Measurements from ENCODE around the gene WFDC2.

WFDC2 gene

GRCh38 chr20:45484676-45485075, 15.1 kb downstream of the WFDC2 start:
- H3K4me3 ChIP-seq (ENCODE audit: low read depth, low read length): no peak overlapping the region
- TF ChIP-seq CTCF (IDR thresholded peaks at IDR 0.05; ENCODE audit: low read depth, low read length): no peak

- no peak for TF ChIP-seq CTCF (IDR thresholded peaks at IDR 0.05; ENCODE audit: low read depth, low read length)
- H3K4me3 ChIP-seq (ENCODE audit: low read depth, low read length): no peak overlapping the region
Measured at GRCh38 chr20:45485388-45485787, 15.8 kb downstream of the WFDC2 start.

GRCh38 chr20:45487231-45487635, 17.7 kb downstream of the WFDC2 start:
- no peak for TF ChIP-seq CTCF (IDR thresholded peaks at IDR 0.05; ENCODE audit: low read depth, low read length)
- H3K4me3 ChIP-seq (ENCODE audit: low read depth, low read length): no peak overlapping the region

DNA sequence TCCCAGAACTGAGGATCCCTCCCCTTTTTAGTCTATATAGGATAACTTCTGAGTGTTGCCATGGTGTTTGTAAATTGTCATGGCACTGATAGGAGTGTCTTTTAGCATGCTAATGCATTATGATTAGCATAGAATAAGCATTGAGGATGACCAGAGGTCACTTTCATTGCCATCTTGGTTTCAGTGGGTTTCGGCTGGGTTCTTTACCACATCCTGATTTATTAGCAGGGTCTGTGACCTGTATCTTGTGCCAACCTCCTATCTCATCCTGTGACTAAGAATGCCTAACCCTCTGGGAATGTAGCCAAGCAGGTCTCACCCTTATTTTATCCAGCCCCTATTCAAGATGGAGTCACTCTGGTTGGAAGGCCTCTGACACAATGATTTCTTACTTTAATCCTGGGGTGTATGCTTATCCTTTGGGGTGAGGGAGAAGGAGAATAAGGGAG, 19.6 kb downstream of the WFDC2 start:
- no peak for TF ChIP-seq CTCF (IDR thresholded peaks at IDR 0.05; ENCODE audit: low read depth, low read length)

GRCh38 chr20:45495501-45495941, 26.0 kb downstream of the WFDC2 start:
- TF ChIP-seq CTCF (IDR thresholded peaks at IDR 0.05; ENCODE audit: low read depth, low read length): no peak
- H3K4me3 ChIP-seq (ENCODE audit: low read depth, low read length): no peak overlapping the region

More for the DNA sequence above, 19.6 kb downstream of the WFDC2 start:
- H3K4me3 ChIP-seq (ENCODE audit: low read depth, low read length): no peak overlapping the region

DNA sequence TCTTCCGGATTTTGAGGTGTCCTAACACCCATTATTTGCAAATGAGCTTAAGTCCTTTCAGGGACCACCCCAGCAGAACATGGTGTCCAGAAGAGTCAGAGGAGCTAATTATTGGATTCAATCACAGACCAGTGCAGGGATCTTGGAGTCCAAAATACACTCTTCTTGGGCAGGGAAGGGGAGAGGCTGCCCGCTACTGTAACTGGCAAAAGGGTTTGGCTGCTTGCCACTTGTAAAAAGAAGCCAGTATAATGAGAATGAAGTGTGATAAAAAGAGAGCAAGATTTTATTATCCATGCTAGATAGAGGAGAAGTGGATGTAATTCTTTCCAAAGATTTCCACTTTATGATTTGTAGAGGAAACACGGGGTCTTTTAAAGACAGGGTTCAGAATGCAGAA, 26.6 kb downstream of the WFDC2 start:
- TF ChIP-seq CTCF (IDR thresholded peaks at IDR 0.05; ENCODE audit: low read depth, low read length): no peak
- H3K4me3 ChIP-seq (ENCODE audit: low read depth, low read length): no peak overlapping the region

DNA sequence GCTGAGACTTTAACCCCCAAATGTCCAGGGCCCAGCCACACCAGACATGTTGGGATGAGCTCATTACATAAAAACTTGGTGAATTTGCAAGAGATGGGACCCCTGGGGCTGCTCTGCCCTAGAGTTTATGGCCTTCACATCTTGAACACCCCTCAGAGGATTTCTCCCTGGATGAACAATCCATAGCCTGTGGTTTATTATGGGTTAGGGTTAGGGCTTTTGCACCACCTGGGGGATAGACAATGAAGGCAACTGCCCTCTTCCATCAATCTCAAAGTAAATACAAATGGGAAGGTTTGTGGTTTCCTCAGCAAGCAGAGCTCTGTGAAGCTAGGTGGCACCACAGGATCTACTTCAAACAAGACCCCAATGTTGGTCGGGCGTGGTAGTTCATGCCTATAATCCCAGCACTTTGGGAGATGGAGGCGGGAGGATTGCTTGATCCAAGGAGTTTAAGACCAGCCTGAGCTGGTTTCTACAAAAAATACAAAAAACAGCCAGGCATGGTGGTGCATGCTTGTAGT, 28.5 kb downstream of the WFDC2 start:
- H3K4me3 ChIP-seq (ENCODE audit: low read depth, low read length): no peak overlapping the region
- TF ChIP-seq CTCF (IDR thresholded peaks at IDR 0.05; ENCODE audit: low read depth, low read length): no peak

Data from WI38 (cell line).